ENCODE data around the gene PYGO1.
A peak's percentile ranks its signal among the peaks of the same experiment; 100 is the strongest.
"Not testable (repeated sequence)": the region's sequence is repeated elsewhere in the genome, so short reads cannot be mapped to it uniquely, and the experiment has no call there.

PYGO1 gene

DNA sequence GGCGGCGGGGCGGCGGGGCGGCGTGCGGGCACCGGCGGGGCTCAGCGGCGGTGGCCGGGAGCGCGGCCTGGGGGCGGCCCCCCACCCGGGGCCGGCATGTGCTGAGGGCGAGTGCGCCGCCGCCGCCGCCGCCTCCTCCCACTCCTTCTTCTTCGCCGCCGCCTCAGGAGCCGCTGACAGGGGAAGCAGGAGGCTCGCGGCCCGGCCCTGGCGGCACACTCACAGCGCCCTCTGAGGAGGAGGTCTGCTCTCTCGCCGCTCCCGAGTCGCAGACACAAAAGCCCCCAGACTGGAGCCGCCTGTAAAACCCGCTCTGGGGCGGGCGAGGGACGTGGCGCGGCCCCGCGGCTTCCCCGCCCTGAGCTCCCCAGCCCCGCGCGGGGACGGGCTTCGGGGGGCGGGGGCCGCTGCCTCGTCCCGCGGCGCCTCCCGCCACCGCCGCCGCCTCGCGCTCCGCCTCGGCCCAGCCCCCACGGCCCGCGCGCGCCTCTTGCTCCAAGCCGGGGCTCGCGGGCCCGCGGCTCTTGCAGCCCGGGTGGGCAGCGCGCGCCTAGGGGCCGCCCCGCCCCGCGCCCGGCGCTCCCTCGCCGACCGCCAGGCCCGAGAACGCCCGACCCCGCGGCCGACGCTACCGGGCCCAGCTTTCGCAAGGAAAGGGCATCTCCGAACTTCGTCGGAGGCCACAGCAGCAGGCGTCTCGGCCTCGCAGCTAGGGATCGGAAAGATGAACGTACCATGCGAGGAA lies at the start of gene PYGO1:
Gene PYGO1 (minus strand): TSS at position 276 of the 745 bp plus-strand sequence. CDS start 462 bp downstream, outside the sequence.
- no peak for DNase-seq (ENCODE audit: low read depth)

DNA sequence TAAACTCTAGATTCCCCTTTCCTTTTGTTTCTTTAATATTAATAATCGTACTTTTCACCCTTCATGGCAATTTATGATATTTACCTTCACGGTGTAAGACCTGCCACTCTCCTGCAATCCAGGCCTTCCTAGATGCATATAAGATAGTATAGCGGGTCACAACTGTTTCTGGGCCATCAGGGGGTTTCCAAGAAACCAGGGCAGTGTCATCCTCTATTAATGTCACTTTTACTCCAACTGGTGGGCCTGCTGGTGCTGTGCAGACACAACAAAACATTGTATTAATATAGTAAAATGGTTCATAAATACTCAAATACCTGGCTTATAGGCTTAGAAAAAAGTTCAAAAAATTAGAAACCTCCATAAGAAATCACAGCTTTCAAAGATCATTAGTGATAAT lies 48.9 kb upstream of the PYGO1 start:
- no peak for DNase-seq (ENCODE audit: low read depth)

- no peak for DNase-seq (ENCODE audit: low read depth)
Observed at GRCh38 chr15:55633731-55634130, 45.6 kb upstream of the PYGO1 start.

DNA sequence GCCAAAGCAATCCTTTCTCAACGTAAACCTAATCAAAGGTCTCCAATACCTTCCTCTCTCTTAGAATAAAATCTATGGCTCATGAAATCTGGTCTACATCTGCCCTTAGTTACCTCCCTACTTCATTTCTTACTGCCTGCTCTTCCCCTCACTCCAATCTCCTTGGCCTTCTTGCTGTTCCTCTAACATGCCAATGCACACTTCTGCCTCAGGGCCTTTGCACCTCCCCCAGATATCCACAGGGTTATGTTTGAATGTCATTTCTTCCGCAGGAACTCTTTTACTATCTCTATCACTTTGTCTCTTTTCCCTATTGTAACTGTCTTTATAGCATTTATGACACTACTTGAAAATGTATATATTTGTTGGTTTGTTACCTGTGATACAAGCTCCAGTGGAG lies 44.3 kb upstream of the PYGO1 start:
- DNase-seq (ENCODE audit: low read depth): no peak

- no peak for DNase-seq (ENCODE audit: low read depth)
Observed at GRCh38 chr15:55630858-55631257, 42.7 kb upstream of the PYGO1 start.

GRCh38 chr15:55628369-55628730 lies 40.2 kb upstream of the PYGO1 start:
- no peak for DNase-seq (ENCODE audit: low read depth)

DNA sequence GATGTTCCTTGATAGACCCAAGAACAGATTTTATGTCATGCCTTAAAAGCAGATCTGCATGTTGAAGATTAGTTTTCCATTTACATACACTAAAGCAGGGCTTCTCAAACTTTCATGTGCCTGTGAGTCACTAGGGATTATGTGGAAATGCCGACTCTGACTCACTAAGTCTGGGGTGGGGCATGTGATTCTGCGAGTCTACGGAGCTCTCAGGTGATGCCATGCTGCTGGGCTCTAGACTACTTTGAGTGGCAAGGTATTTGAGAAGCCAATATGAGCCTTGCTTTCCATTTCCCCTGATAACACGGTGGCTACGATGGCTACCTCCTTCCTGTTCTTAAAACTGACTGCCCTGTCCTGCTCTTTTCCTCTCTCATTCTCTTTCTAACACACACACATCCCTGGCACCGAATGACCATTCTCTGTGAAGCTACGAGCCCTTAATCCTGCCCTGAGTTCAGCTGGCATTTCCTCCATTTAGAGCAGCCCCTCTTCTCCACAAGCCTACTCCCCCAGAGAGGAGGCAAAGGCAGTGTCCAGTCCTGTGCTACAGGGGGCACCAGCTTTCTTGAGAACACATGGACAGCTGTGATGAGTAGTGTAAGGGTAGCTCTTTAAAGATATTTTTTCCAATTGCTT lies 39.7 kb upstream of the PYGO1 start:
- peak; percentile 85 for DNase-seq (ENCODE audit: low read depth)

DNA sequence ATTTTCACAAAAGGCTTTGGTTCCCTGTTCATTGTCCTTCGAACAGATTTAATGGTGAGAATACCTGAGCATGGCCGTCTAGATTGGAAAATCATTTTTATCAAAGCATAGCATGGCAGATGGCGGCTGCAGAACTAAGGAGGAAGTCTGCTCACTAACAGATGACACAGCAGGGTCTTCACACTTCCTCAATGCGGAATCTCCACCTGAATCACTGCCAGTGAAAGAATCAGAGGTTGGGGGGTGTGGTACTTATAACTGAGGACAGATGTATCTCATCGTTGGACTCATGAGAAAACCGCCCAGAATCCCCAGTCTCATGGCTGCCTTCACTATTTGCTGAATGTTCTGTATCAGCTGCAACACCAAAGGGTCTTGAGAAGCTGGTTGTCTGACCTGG lies 31.6 kb upstream of the PYGO1 start:
- DNase-seq (ENCODE audit: low read depth): no peak

- no peak for DNase-seq (ENCODE audit: low read depth)
Observed at GRCh38 chr15:55618387-55618786, 30.2 kb upstream of the PYGO1 start.

DNA sequence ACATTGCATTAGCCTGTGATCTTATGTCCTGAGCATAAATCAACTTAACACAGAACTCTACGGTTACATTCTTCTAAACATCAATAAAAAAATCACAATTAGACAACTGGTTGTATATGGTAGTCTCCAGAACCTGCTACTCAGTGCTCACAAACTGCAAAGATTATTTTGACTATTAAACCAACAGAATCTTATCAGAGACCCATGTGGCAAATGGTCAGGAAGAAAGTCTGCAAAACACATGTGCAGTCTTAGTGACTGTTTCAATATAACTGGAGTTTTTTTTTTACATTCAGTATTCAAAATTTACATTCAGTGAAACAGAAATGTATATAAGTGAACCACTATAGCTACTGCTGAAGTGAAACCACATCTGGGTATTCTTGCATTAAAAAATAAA lies 27.3 kb upstream of the PYGO1 start:
- DNase-seq (ENCODE audit: low read depth): no peak

DNA sequence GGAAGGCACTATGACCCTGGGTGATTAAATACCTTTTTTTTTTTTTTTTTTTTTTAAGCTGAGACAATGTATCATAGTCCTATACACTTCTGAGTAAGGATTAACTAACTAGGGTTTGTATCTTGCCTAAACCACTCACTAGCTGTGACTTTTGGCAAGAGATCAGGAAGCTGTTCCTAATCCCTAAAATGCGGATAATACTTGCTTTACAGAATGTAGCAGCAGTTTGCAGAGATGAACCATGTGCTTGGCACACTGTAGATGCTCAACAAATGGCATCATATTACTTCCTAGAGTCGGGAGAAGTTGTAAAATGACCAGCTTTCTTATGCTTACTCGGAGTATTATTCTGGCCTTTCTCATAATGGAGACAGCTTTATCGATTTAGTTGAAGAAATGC lies 25.6 kb upstream of the PYGO1 start:
- DNase-seq (ENCODE audit: low read depth): no peak

- DNase-seq (ENCODE audit: low read depth): no peak
Observed at GRCh38 chr15:55606214-55606613, 18.1 kb upstream of the PYGO1 start.

GRCh38 chr15:55601374-55601773 lies 13.2 kb upstream of the PYGO1 start:
- no peak for DNase-seq (ENCODE audit: low read depth)

DNA sequence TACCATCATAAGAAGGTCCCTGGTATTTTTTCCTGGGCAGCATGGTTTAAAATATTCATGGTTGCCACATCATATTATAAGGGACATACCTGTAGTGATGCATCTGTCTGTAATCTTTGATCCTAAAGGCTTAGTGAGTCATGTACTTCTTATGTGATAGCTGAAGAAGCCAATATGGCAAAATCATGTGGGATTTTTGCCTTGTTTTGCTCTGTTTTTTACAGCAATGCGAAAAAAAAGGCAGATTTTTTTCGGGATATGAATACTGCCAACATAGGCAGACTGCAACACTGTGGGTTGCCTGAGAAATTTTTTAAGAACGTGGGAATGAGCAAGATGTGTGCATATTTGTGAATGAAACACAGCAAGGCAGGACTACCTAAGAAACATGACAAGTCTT lies 11.3 kb upstream of the PYGO1 start:
- no peak for DNase-seq (ENCODE audit: low read depth)

GRCh38 chr15:55593019-55593418 lies 4.9 kb upstream of the PYGO1 start:
- not testable (repeated sequence) for DNase-seq (ENCODE audit: low read depth)

DNA sequence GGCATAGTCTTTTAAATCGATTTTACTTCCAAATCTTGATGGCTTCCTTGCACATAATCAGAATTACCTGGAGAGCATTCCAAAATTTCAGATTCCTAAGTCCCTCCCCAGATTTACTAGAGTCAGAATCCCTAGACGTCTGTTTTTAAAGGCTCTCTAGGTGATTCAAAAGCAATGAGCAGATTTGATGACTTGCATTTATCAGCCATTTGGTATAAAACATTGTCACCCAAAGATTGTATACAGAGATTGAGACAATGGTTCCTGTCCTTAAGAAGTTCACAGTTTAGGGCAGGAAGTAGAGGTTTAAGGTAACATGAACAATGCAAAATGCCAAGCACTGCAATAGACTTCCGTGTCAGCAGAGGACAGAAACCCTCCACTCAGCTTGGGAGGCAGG lies 2.6 kb upstream of the PYGO1 start:
- DNase-seq (ENCODE audit: low read depth): no peak

DNA sequence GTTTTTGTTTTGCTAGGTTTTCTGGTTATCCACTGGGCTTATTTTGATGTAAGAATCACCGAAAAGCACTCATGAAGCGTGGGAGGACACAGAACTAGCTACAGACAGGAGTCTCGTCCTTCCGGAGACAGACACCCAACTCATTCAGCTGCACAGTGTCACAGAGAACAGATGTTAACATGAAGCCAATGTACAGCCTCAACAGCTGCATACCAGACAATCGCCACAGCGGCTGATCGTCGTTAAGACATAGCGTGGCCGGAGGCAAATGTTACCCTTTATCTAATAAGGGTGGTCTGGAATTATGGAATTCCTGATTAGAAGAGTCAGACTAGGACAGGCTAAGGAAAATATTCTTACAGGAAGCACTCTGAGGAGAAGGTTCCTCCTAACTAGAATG lies 1.1 kb upstream of the PYGO1 start:
- DNase-seq (ENCODE audit: low read depth): no peak

GRCh38 chr15:55588815-55589115 lies 620 bp upstream of the PYGO1 start:
- no peak for DNase-seq (ENCODE audit: low read depth)

DNA sequence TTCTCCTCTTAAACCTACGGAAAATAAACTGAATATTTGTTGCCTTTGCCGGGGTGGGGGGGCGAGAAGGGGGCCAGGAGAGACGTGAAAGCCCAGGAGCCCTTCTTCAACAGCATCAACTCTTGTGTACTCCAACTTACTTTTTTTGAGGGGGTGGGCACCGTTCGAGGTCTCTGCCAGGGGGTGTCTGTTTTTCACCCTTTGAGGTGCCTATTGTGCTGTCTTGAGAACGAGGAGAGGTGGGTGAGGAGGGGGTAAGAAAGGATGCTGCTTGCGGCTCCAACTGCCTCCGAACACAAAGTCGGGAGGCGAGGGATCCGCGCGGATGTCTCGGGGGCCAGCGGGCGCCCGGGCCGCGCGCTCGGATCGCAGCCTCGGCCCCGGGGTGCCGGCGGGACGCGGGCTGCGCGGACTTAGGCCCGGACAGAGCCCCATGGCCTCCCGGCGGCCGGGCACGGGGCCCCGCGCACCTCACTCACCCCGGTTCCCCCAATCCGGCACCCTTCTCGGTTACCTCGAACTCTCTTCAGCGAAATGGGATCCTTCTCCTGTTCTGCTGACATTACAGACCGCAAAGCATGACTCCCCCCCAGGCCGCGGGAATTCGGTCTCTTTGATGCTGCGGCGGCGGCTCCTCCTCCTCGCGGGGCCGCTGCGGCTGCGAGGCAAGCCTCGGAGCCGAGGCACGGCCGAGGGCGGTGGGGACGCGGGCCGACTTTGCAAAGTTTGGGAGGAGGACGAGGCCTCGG lies 650 bp downstream of the PYGO1 start:
- DNase-seq (ENCODE audit: low read depth): no peak

- no peak for DNase-seq (ENCODE audit: low read depth)
Observed at GRCh38 chr15:55586808-55587207, 1.3 kb downstream of the PYGO1 start.

- DNase-seq (ENCODE audit: low read depth): no peak
Observed at GRCh38 chr15:55576943-55577342, 11.2 kb downstream of the PYGO1 start.

GRCh38 chr15:55574096-55574495 lies 14.0 kb downstream of the PYGO1 start:
- DNase-seq (ENCODE audit: low read depth): no peak

DNA sequence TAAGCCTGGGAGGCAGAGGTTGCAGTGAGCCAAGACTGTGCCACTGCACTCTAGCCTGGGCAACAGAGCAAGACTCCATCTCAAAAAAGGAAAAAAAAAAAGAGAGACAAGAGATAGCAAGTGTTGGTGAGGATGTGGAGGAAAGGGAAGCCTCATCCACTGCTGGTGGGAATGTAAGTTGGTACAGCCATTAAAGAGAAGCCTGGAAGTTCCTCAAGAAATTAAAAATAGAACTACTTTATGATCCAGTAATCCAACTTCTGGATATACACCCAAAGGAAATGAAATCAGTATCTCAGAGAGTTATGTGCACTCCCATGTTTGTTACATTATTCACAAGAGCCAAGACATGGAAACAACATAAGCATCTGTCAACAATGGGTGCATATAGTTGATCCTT lies 14.9 kb downstream of the PYGO1 start:
- no peak for DNase-seq (ENCODE audit: low read depth)
